Fibroblast of lung (primary cell): ENCODE data around the gene EPHA10. TPM values are rescaled to one million over a fixed set of nuclear protein-coding genes. Genes with fewer than 3 reads are reported as not detected.

ENCODE experiments used
- DNase-seq, 2 donors: peaks; one replicate each; pipeline versions ENCODE4 v3.0.0 to v3.0.0-alpha.2; 2010; ENCODE audit warnings: low read depth in 2 of 2
- H2AFZ ChIP-seq: 2 replicates; pipeline ENCODE4 v1.5.1; 2012; ENCODE audit warnings: low read length, control low read depth, inconsistent platforms
- H3K27ac ChIP-seq: 2 replicates; pipeline ENCODE4 v1.5.1; 2011; ENCODE audit warnings: low read length, control low read depth; ENCODE audit not compliant: insufficient read depth
- H3K27me3 ChIP-seq: 2 replicates; pipeline ENCODE4 v1.5.1; 2011; ENCODE audit warnings: mild to moderate bottlenecking, low read length; ENCODE audit not compliant: control insufficient read depth, insufficient read depth
- H3K36me3 ChIP-seq: 2 replicates; pipeline ENCODE4 v1.5.1; 2011; ENCODE audit warnings: low read length; ENCODE audit not compliant: control insufficient read depth, insufficient read depth
- H3K4me1 ChIP-seq: 2 replicates; pipeline ENCODE4 v1.5.1; 2011; ENCODE audit warnings: low read length; ENCODE audit not compliant: control insufficient read depth, insufficient read depth; ENCODE audit errors: extremely low read depth
- H3K4me2 ChIP-seq: 2 replicates; pipeline ENCODE4 v1.5.1; 2011; ENCODE audit warnings: low read length, control low read depth; ENCODE audit not compliant: insufficient read depth; ENCODE audit errors: extremely low read depth
- H3K4me3 ChIP-seq, 4 experiments: fragments of 200-600 bp in 1 of 4; sonication (generic) in 1 of 4; replicated peaks in 1 of 4; 2 replicates each; pipeline ENCODE4 v1.5.1; 2011 to 2016; ENCODE audit warnings: low read length in 4 of 4, low read depth in 3 of 4, mild to moderate bottlenecking in 3 of 4, control low read depth in 2 of 4, inconsistent platforms in 1 of 4, mixed read lengths in 1 of 4; ENCODE audit not compliant: insufficient read depth in 1 of 4; ENCODE audit errors: control extremely low read depth in 1 of 4
- H3K79me2 ChIP-seq: 2 replicates; pipeline ENCODE4 v1.5.1; 2012; ENCODE audit warnings: mild to moderate bottlenecking, low read length, inconsistent platforms; ENCODE audit not compliant: control insufficient read depth, insufficient read depth
- H3K9ac ChIP-seq: 2 replicates; pipeline ENCODE4 v1.5.1; 2011; ENCODE audit warnings: mild to moderate bottlenecking, low read length, control low read depth; ENCODE audit not compliant: insufficient read depth
- H3K9me3 ChIP-seq: 2 replicates; pipeline ENCODE4 v1.5.1; 2012; ENCODE audit warnings: low read depth, low read length; ENCODE audit not compliant: control insufficient read depth, insufficient read depth
- H4K20me1 ChIP-seq: 2 replicates; pipeline ENCODE4 v1.5.1; 2011; ENCODE audit warnings: low read length; ENCODE audit not compliant: control insufficient read depth, insufficient read depth; ENCODE audit errors: extremely low read depth
- EZH2 ChIP-seq: IDR thresholded peaks from 2 replicates; pipeline ENCODE4 v1.5.1; 2012; ENCODE audit warnings: low read length, control low read depth, mild to moderate bottlenecking; ENCODE audit errors: missing control alignments
- polyA plus RNA-seq, 2 donors: library from polyadenylated mRNA; depleted of rRNA in 1 of 2; stranded (reverse) in 1 of 2; unstranded in 1 of 2; fragments of >200 nt; gene quantifications; 2 replicates each; pipeline ENCODE4 v1.2.1, GENCODE V29; 2011 to 2012; ENCODE audit warnings: missing spikeins in 1 of 2
- total RNA-seq: library from RNA; depleted of rRNA; stranded (reverse); fragments of >200 nt; gene quantifications from 2 replicates; pipeline ENCODE4 v1.2.1, GENCODE V29; 2014
- TF ChIP-seq, protein P1 (sequence below), 2 donors: IDR thresholded peaks in 1 of 2; conservative IDR thresholded peaks in 1 of 2; 1 replicate in 1 of 2; 2 replicates in 1 of 2; pipeline ENCODE4 v1.5.1; 2011 to 2012; ENCODE audit warnings: low read length in 2 of 2, control low read depth in 1 of 2, inconsistent platforms in 1 of 2, low read depth in 1 of 2, mild to moderate bottlenecking in 1 of 2

Gene EPHA10
- total and polyA plus RNA-seq, 2 donors (not counting 1 experiment from before 2014, with no cell fraction given) = under 0.01 TPM; not detected in 1

DNA sequence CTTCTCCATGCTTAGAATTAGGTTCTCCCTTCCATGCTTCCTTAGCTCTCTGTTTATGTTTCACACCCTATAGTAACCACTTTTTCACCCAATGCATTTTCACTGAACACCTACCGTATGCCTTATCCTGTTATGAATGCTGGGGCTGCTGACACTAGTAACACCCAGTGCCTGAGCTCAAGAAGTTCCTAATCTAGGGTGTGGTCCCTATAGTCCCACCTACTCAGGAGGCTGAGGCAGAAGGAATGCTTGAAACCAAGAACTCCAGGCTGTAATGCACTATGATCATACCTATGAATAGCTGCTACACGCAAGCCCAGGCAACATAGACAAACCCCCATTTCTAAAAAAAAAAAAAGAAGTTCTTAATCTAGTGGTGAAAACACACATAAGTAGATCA lies 5.5 kb downstream of the EPHA10 start:
- Histone ChIP-seq H3K9me3 (no peaks in the 10 kb centered on the region), H3K27me3 (peaks cover 6% of the 10 kb centered on the region), H3K36me3 (no peaks in the 10 kb centered on the region), H4K20me1 (no peaks in the 10 kb centered on the region), H3K4me2 (no peak overlapping the region), H3K27ac (no peak overlapping the region), H3K79me2 (no peaks in the 10 kb centered on the region), H2AFZ (no peak overlapping the region), H3K9ac (no peak overlapping the region), H3K4me3 (no peak overlapping the region), H3K4me1 (no peaks in the 10 kb centered on the region)
- DNase-seq = no peak
- no peak for TF ChIP-seq EZH2
- TF ChIP-seq, protein P1, sequence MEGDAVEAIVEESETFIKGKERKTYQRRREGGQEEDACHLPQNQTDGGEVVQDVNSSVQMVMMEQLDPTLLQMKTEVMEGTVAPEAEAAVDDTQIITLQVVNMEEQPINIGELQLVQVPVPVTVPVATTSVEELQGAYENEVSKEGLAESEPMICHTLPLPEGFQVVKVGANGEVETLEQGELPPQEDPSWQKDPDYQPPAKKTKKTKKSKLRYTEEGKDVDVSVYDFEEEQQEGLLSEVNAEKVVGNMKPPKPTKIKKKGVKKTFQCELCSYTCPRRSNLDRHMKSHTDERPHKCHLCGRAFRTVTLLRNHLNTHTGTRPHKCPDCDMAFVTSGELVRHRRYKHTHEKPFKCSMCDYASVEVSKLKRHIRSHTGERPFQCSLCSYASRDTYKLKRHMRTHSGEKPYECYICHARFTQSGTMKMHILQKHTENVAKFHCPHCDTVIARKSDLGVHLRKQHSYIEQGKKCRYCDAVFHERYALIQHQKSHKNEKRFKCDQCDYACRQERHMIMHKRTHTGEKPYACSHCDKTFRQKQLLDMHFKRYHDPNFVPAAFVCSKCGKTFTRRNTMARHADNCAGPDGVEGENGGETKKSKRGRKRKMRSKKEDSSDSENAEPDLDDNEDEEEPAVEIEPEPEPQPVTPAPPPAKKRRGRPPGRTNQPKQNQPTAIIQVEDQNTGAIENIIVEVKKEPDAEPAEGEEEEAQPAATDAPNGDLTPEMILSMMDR (conservative IDR thresholded peaks at IDR 0.05 in 1 of 2, IDR thresholded peaks at IDR 0.05 in 1 of 2; ENCODE audit: low read depth in 1 of 2, low read length in 2 of 2) = no peak

DNA sequence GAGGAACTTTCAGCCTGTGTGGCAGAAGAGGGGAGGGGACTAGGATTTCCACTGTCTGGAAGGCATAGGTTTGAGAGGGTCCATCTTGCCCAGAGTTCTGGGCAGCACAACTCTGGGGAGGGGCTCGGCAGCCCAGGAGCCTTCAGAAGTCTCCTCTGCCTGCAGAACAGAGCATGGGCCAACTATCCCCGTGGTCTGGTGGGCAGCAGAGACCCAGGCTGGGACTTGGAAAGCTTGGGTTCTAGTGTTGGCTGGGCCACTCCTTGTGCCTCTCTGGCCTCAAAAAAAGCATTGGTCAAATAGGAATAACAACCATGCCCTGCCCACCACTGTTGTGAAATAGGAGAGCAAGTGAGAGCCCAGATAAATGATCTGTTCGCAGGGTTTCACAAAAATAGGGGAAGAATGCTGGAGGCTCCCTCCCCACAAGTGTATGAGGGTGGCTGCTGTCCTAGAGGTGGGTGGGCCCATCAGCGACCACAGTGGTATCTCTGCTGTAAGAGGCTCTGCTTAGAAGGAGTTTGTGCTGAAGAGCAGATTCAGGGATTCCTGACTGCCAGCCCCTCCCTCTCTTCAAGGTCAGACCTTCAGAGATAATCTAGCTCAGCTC lies 8.9 kb downstream of the EPHA10 start:
- Histone ChIP-seq H3K4me2 (no peak overlapping the region), H3K4me1 (no peaks in the 10 kb centered on the region), H3K4me3 (no peak overlapping the region), H3K79me2 (no peaks in the 10 kb centered on the region), H3K36me3 (no peaks in the 10 kb centered on the region), H4K20me1 (no peaks in the 10 kb centered on the region), H3K27me3 (peaks cover 17% of the 10 kb centered on the region), H3K9ac (no peak overlapping the region), H2AFZ (no peak overlapping the region), H3K9me3 (no peaks in the 10 kb centered on the region), H3K27ac (no peak overlapping the region)
- TF ChIP-seq, protein P1 (conservative IDR thresholded peaks at IDR 0.05 in 1 of 2, IDR thresholded peaks at IDR 0.05 in 1 of 2; ENCODE audit: low read depth in 1 of 2, low read length in 2 of 2) = no peak
- TF ChIP-seq EZH2 = no peak
- DNase-seq = no peak

DNA sequence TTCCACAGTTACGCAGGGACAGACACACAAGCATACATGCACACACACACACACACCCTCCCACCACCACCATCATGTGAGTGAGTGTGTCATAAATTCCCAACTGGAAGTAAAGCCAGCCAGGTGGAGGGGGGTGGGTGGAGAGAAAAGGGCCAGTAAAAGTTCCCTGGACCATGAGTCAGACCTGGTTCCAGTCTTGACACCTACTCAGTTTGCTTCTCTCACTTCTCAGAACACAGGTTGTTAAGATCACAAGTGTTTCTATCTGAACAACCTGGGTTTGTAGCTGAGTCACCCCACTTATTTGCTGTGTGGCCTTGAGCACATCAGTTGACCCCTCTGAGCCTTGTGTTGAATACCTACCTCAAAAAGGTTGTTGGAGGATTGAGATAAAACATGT lies 9.6 kb downstream of the EPHA10 start:
- H3K4me1 ChIP-seq = no peaks in the 10 kb centered on the region
- no peak overlapping the region for H3K4me2 ChIP-seq
- H3K9me3 ChIP-seq = no peaks in the 10 kb centered on the region
- no peaks in the 10 kb centered on the region for H3K36me3 ChIP-seq
- no peak overlapping the region for H2AFZ ChIP-seq
- H3K27me3 ChIP-seq = peaks cover 17% of the 10 kb centered on the region
- H3K9ac ChIP-seq = no peak overlapping the region
- DNase-seq = no peak
- TF ChIP-seq, protein P1 (conservative IDR thresholded peaks at IDR 0.05 in 1 of 2, IDR thresholded peaks at IDR 0.05 in 1 of 2; ENCODE audit: low read depth in 1 of 2, low read length in 2 of 2) = no peak
- TF ChIP-seq EZH2 = no peak
- H3K27ac ChIP-seq = no peak overlapping the region
- H4K20me1 ChIP-seq = no peaks in the 10 kb centered on the region
- H3K4me3 ChIP-seq = no peak overlapping the region
- no peaks in the 10 kb centered on the region for H3K79me2 ChIP-seq
